GM19328 (cell line): ENCODE results near the gene CMTM3.
"Not testable (repeated sequence)": the region's sequence is repeated elsewhere in the genome, so short reads cannot be mapped to it uniquely, and the experiment has no call there.

Experiments
- ATAC-seq: cut with Tn5 transposase; IDR thresholded peaks from one replicate; pipeline ENCODE4 v1.9.1; 2021; ENCODE audit warnings: mild to moderate bottlenecking, moderate library complexity; ENCODE audit not compliant: unreplicated experiment

The CMTM3 gene

DNA sequence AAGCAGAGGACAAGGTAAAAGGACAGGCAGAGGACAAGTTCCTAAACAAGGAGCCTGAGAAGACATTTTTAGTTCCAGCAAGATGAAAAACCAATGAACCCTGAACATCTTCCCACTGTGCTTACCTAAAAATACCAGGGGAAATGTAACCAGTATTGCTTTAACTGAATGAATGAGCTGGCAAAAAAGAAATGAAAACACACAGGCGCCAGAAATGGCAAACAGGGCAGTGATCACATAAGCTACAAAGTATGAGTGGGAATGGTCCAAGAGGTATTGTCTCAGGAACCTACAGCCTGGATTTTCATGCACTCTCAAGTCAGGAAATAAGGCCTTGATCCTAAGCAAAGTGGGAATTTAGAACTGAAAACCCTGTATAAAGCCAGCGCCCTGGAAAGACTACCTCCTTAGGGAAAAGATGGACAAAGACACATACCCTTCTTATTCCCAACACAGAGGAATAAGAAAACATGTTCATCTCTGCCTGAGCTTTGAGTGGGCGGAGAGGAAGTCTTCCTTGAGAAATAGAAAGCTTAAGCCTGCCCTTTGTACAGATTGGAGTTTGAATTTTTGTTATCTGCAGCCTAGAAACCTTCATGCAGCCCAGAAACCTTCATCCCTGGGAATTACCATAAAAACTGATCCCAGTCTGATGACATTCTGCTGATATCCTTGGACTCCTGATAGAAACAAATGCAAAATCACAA lies 23.1 kb upstream of the CMTM3 start:
- no peak for ATAC-seq

GRCh38 chr16:66585481-66586239 lies 18.8 kb upstream of the CMTM3 start:
- ATAC-seq, result no peak

DNA sequence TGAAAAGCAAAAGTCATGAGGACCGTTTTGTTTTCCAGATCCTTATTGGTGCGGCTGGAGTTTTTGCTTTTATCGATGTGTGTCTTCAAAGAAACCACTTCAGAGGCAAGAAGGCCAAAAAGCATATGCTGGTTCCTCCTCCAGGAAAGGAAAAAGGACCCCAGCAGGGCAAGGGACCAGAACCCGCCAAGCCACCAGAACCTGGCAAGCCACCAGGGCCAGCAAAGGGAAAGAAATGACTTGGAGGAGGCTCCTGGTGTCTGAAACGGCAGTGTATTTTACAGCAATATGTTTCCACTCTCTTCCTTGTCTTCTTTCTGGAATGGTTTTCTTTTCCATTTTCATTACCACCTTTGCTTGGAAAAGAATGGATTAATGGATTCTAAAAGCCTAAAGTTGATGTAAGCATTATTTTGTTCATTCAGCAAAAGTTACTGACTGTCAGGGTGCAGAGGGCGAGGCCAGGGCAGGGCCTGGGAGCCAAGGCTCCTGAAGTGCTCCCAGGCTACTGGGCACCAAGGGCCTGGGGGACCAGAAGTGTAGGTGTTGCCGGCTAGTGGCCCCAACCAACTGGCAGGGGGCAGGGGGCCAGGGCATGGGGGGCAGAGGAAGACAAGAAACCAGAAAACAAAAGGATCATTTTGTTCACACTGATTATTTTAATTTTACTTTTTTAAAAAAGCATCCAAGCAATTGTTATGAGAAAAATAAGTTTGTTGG lies 16.5 kb upstream of the CMTM3 start:
- ATAC-seq, result no peak

DNA sequence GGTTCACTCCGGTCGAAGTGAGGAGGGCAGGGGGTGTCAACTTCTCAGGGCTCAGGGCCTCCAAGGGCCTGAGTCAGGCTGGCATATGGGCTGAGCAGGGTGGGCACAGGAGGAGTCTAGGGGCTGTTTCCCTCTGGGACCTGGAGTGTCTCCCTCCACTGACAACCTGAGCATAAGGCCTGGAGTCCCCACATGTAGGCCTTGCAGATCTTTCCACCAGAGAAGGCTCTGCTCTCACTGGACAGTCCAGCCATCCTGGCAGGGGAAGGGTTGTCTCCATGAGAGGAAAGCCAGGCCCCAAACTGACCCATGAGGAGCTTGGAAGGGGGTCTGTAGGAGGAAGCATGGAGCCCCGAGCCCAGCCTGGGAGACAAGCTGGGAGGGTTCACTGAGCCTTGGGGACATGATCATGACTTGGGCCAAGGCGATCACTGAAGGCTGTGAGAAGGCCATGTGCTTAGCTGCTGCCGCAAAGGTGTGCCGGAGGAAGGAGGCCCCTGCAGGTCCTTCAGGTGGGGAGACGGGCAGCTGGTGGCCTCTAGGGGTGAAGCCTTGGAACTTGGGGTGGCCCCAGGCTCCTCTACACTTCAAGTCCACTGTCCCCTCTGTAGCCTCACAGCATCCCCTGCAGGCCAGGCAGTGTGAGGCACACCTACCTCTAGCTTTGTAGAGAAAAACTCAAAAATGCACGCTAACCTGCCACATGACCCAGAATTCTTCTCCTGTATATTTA lies 15.4 kb upstream of the CMTM3 start:
- ATAC-seq, result no peak

GRCh38 chr16:66590322-66590721 lies 14.2 kb upstream of the CMTM3 start:
- no peak for ATAC-seq

DNA sequence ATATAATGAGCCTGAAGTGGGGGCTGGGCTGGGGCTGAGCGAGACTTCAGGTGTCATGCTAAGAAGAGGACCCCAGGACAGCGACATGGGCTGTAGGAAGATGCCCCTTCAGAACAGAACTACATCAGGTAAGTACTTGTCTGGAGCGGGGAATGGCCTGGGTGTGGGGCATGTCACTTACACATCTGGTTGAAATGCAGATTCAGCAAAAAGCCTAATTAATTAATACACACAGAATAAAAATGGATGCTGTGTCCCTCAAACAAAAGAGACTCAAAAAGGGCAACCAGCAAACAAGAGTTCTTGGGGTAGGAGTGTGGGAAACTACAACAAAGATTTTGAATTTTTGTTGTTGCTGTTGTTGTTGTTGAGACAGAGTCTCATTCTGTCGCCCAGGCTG lies 13.5 kb upstream of the CMTM3 start:
- no peak for ATAC-seq

- no peak for ATAC-seq
Observed at GRCh38 chr16:66592241-66592640, 12.3 kb upstream of the CMTM3 start.

GRCh38 chr16:66592814-66593213 lies 11.7 kb upstream of the CMTM3 start:
- ATAC-seq, result no peak

- no peak for ATAC-seq
Observed at GRCh38 chr16:66594739-66595138, 9.8 kb upstream of the CMTM3 start.

GRCh38 chr16:66596559-66596958 lies 7.9 kb upstream of the CMTM3 start:
- ATAC-seq, result not testable (repeated sequence)

GRCh38 chr16:66596986-66597848 lies 7.3 kb upstream of the CMTM3 start:
- ATAC-seq, result no peak

DNA sequence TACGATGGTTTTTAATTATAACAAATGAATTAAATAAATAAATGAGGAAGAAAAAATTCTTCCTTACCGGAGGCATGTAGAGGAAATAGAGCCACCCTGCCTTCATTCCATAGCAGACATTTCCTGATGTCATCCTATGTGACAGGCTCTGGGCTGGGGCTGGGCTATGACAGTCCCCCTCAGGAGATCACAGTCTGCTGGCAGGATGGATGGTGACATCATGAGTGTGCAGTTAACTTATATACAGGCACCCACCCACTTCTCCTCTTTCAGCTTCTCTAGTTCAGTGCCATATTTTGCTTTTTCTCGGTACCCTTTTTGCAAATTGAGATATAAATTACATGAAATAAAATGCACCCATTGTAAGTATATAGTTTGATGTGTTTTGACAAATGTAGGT lies 6.4 kb upstream of the CMTM3 start:
- no peak for ATAC-seq

- no peak for ATAC-seq
Observed at GRCh38 chr16:66599726-66600125, 4.8 kb upstream of the CMTM3 start.

DNA sequence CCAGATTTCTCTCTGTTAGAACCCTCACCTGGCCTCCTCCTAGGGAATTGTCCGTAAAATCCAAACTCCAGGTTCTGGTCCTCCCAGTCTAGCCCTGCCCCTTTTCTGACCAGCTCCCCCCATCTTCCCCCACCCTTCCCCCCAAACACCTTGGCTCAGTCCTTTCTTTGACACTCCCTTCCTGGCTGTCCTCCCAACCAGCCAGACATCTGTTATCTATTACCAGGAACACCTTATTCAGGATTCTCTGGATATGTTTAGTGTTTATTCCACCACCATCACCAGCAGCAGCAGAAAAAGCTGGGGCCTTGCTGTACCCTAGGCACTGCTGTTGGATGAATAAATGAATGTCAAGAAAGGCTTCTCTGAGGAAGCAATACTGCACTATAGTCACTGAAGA lies 4.0 kb upstream of the CMTM3 start:
- no peak for ATAC-seq

- no peak for ATAC-seq
Observed at GRCh38 chr16:66601471-66601870, 3.0 kb upstream of the CMTM3 start.

DNA sequence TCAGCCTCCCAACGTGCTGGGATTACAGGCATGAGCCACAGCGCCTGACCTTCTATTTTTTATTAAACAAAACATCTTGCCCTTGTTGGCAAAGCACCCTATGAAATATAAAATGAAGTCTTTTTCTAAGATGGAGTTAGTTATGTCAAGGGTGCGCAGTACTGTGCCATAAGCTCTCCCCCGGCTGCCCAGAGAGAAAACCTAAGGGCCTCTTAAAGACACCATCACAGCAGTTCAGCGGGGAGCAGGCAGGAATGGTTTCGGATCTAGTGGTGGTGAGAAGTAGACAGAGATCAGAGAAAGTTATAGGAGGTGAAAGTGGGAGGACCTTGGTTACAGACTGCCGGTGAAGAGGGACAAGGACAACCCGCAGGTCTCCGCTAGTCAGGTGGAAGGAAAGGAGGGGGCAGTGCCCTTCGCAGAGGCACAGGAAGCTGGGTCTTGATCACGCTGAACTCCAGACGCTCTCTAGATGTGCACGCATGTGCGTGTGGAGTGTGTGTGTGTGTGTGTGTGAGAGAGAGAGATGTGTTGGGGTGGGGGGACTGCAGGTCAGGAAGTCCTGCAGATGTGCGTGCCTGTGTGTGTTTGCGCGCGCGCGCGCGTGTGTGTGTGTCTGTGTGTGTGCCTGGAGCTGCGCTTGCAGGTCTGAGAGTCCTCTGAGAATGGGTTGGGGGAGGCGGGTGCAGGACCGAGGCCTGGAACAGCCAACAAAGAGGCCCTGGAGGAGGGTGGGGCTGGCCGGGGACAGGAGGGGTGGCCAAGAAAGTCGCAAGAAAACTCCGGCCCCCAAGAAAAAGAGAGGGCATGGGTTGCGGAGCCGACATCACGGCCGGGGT lies 748 bp upstream of the CMTM3 start:
- no peak for ATAC-seq

- peak; percentile 6 for ATAC-seq
Observed at GRCh38 chr16:66605177-66605978, 874 bp downstream of the CMTM3 start.

DNA sequence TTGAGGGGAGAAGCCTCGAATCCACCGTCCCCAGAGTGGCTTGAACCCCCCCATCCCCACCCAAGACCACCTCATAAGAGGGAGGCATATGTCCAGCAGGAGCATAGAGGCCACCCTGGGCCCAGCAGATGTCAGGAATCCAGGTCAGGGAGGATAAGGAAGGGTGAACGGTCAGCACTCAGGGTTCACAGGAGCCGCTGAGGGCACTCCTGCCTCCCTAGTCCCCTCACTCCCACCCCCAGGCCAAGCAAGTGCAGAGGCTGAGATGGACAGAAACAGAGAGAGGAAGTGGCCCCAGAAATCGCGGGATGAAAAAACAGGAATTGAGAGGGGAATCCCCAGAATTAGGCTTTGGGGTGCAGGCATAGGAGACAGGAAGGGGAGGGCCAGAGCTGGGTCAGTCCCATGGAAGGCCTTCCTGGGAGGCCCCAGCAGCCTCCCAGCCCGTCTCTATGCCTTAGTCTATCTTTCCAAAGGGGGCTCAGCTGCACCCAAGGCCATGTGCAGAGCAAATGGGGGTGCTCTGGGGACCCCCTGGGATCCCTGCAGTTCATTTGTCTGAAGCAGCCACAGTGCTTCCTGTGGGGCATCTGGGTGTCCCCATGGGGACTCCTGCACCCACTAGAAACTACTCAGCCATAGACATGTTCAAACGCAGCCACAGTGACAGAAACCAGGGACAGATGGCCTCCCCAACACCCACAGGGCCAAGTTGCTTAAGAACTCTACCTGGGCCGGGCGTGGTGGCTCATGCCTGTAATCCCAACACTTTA lies 1.7 kb downstream of the CMTM3 start:
- peak; percentile 44 for ATAC-seq
